Activated CD8-positive, alpha-beta memory T cell treated with anti-CD3 and anti-CD28 coated beads, Interleukin-2, amount 50 U/mL, for 24 hours (primary cell): Measurements from ENCODE around the gene CPPED1.

ENCODE experiments used
- DNase-seq: peaks from one replicate; pipeline ENCODE4 v3.0.0-alpha.2; 2020; ENCODE audit errors: extremely low read depth

CPPED1 gene

DNA sequence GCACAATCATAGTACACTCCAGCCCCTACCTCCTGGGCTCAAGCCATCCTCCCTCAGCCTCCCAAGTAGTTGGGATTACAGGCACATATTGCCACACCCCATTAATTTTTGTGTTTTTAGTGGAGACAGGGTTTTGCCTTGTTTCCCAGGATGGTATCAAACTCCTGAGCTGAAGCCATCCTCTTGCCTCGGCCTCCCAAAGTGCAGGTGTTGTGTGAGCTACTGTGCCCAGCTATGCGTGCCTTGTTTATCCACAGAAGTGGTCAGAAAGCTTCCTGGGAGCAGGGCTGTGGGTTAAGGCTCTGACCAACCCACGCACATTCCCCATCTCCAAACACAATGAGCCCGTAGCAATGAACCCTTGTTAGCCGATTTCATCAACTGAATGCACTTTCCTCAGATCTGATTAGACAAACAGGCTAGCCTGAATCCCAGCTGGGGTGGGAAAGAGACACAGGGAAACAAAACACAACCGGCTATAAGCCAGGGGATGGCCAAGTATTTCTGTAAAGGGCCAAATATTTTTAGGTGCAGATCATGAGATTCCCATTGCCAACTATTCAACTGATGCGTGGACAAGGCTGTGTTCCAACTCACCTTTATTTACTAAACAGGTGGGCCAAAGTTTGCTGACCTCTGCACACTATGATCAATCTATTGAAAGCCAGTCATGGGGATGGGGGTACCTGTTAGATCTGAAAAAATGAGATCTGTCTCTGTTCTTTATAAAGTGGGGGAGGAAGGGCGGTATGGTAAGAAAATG is 193.6 kb downstream of the CPPED1 start:
- DNase-seq = no peak
